K562 (cell line): ENCODE measurements around the gene TMEM170A. TPM values are rescaled to one million over a fixed set of nuclear protein-coding genes. Genes with fewer than 3 reads are reported as not detected.

Experiments
- CTBP1 ChIP-seq: fragments of 450-650 bp; IDR thresholded peaks from 2 replicates; pipeline ENCODE4 v1.6.1; 2016; ENCODE audit warnings: borderline replicate concordance
- E2F3 ChIP-seq: fragments of 250-450 bp; sonication (Bioruptor Pico); IDR thresholded peaks from 2 replicates; pipeline ENCODE4 v1.4.0; 2020; ENCODE audit warnings: mild to moderate bottlenecking
- ETV1 ChIP-seq: fragments of 450-650 bp; conservative IDR thresholded peaks from 2 replicates; pipeline ENCODE4 v1.6.1; 2016; ENCODE audit warnings: missing genetic modification characterization, control low read depth, low read depth, missing compliant biosample characterization
- FUS ChIP-seq: fragments of 200-400 bp; formaldehyde crosslinking; optimal IDR thresholded peaks from 2 replicates; pipeline ENCODE3; 2017; ENCODE audit warnings: low read depth, low read length
- GATA2 ChIP-seq: sonication (generic); formaldehyde crosslinking; IDR thresholded peaks from 2 replicates; pipeline ENCODE4 v1.4.0; 2020; ENCODE audit warnings: mild to moderate bottlenecking, missing genetic modification reagents
- KLF16 ChIP-seq: IDR thresholded peaks from 2 replicates; pipeline ENCODE4 v1.6.1; 2016; ENCODE audit warnings: antibody characterized with exemption
- MBD2 ChIP-seq: sonication (generic); IDR thresholded peaks from 2 replicates; pipeline ENCODE4 v1.6.1; 2016; ENCODE audit warnings: low read depth, borderline replicate concordance
- PHF8 ChIP-seq: fragments of 200-600 bp; sonication (generic); IDR thresholded peaks from 2 replicates; pipeline ENCODE4 v1.6.1; 2012; ENCODE audit warnings: mixed run types, mild to moderate bottlenecking, inconsistent platforms, low read length, moderate library complexity, borderline replicate concordance
- RBM25 ChIP-seq: fragments of 200-400 bp; formaldehyde crosslinking; IDR thresholded peaks from 2 replicates; pipeline ENCODE4 v1.6.1; 2018; ENCODE audit warnings: low read length, low read depth, moderate library complexity; ENCODE audit not compliant: severe bottlenecking
- RFX1 ChIP-seq: fragments of 450-650 bp; IDR thresholded peaks from 2 replicates; pipeline ENCODE4 v1.6.1; 2016; ENCODE audit warnings: mild to moderate bottlenecking, moderate library complexity
- SMARCC2 ChIP-seq: fragments of 450-650 bp; IDR thresholded peaks from 2 replicates; pipeline ENCODE4 v1.6.1; 2017; ENCODE audit warnings: antibody characterized with exemption, moderate library complexity, mild to moderate bottlenecking, low read depth
- TCF7 ChIP-seq: sonication (generic); IDR thresholded peaks from 2 replicates; pipeline ENCODE4 v1.6.1; 2016; ENCODE audit warnings: antibody characterized with exemption, borderline replicate concordance
- XRCC5 ChIP-seq: fragments of 200-400 bp; formaldehyde crosslinking; IDR thresholded peaks from 2 replicates; pipeline ENCODE4 v1.6.1; 2017; ENCODE audit warnings: low read depth, mild to moderate bottlenecking, low read length
- YY1 ChIP-seq, 3 experiments: IDR thresholded peaks; 2 replicates each; pipeline ENCODE4 v1.6.1; 2011; ENCODE audit warnings: low read length in 2 of 3, mild to moderate bottlenecking in 2 of 3, moderate library complexity in 2 of 3, borderline replicate concordance in 1 of 3, control low read depth in 1 of 3, low read depth in 1 of 3; ENCODE audit not compliant: insufficient read depth in 3 of 3, insufficient replicate concordance in 2 of 3, control insufficient read depth in 1 of 3, insufficient read length in 1 of 3; ENCODE audit errors: extremely low read depth in 1 of 3
- ZNF24 ChIP-seq: fragments of 450-650 bp; IDR thresholded peaks from 2 replicates; pipeline ENCODE4 v1.6.1; 2016
- polyA plus RNA-seq, 8 experiments: library from polyadenylated mRNA; depleted of rRNA in 4 of 8; stranded (reverse) in 5 of 8; unstranded in 3 of 8; fragments of >200 nt; fragmentation: Nextera tagmentation in 2 of 8; fragmentation: Illumina TruSeq in 1 of 8; extraction: Ambion mirVana in 2 of 8; extraction: Trizol in 1 of 8; gene quantifications; 2 replicates each; pipeline versions ENCODE4 v1.2.1 to v1.2.3, GENCODE V29; 2011 to 2014; ENCODE audit warnings: inconsistent platforms in 1 of 8, missing spikeins in 1 of 8
- total RNA-seq, 7 experiments: library from RNA; depleted of rRNA in 6 of 7; stranded (reverse); fragments of >200 nt in 6 of 7; fragmentation: Illumina TruSeq in 2 of 7; extraction: Trizol in 2 of 7; gene quantifications; 2 replicates each; pipeline versions ENCODE4 v1.2.1 to v1.2.3, GENCODE V29; 2011 to 2021; ENCODE audit warnings: low replicate concordance in 1 of 7
- TF ChIP-seq, protein P1 (sequence below): sonication (generic); formaldehyde crosslinking; IDR thresholded peaks from 2 replicates; pipeline ENCODE4 v1.8.1; 2022; ENCODE audit warnings: missing genetic modification reagents
- TF ChIP-seq, protein P2 (sequence below): fragments of 200-800 bp; sonication (Bioruptor generic); IDR thresholded peaks from 2 replicates; pipeline ENCODE4 v1.6.1; 2017; ENCODE audit warnings: missing genetic modification characterization, missing compliant biosample characterization
- TF ChIP-seq, protein P3 (sequence below): IDR thresholded peaks from 2 replicates; pipeline ENCODE4 v1.6.1; 2012; ENCODE audit warnings: low read depth, low read length, improper control_type of control experiment, borderline replicate concordance
- TF ChIP-seq, protein P4 (sequence below): fragments of 250-450 bp; sonication (Bioruptor Pico); IDR thresholded peaks from 2 replicates; pipeline ENCODE4 v1.5.0; 2021; ENCODE audit warnings: mild to moderate bottlenecking, moderate library complexity

TMEM170A gene
- total and polyA plus RNA-seq, 9 of the 15 experiments (the other 6 are each of a cell fraction or from before 2014, with no cell fraction given): 6.1 to 30.2 (median 15.0) TPM

DNA sequence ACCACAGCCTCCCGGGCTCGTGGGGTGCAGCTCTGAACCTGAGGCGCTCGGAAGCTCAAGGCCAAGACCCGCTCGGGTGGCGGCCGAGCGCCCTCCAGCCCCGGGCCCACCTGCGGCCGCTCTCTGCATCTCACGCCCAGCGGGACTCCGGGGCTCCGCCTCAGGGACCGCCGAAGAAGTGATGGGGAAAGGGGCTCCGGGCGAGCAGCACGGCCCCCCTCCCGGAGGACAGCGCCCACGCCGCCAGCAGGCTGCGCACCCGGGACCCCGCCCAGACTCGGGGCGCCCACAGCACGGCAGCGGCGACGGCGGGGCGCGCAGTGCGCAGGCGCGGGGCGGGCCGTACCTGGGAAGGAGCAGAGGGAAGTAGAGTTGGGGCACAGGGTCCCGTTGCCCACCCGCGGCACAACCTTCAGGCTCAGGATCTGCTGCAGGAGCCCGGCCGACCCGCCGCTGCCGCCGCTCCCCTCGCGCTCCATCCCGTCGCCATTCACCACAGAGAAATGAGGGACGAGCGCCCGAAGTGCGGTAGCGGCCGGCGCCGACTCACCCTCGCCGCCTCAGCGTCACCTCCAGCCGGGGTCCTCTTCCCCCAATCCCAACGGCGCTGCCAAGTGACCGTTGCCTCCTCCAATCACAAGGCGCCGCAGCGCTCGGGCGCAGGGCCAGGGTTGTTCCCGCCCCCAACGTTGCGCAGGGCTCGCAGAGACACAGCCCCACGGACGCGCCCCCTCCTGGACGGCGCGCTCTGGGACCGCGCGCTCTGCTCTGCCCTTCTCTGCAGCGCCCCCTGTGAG lies at the start of gene TMEM170A (continued):
- TF ChIP-seq ZNF24 (peak; percentile 75), CTBP1 (peak; percentile 95), KLF16 (peak; percentile 84), MBD2 (peak; percentile 82; the same call in 1 of the 2 replicates), E2F3 (0 out of 2 replicates have a peak, but pooled peaks have one; percentile 10), YY1 (IDR thresholded peaks at IDR 0.05; ENCODE audit: borderline replicate concordance in 1 of 3, control insufficient read depth in 1 of 3, extremely low read depth in 1 of 3, insufficient read depth in 3 of 3, insufficient read length in 1 of 3, insufficient replicate concordance in 2 of 3, low read depth in 1 of 3, low read length in 2 of 3) (peak in 1 of 3 experiments; percentile 6), GATA2 (CRISPR knock-in tag) (no peak), TCF7 (no peak; the same call in 1 of the 2 replicates), RBM25 (peak; percentile 98), PHF8 (peak; percentile 95; the same call in 1 of the 2 replicates), FUS (peak; percentile 16), RFX1 (peak; percentile 27; the same call in 1 of the 2 replicates), ETV1 (no peak), XRCC5 (peak; percentile 99), SMARCC2 (peak; percentile 74; the same call in 1 of the 2 replicates)
- TF ChIP-seq, protein P1, sequence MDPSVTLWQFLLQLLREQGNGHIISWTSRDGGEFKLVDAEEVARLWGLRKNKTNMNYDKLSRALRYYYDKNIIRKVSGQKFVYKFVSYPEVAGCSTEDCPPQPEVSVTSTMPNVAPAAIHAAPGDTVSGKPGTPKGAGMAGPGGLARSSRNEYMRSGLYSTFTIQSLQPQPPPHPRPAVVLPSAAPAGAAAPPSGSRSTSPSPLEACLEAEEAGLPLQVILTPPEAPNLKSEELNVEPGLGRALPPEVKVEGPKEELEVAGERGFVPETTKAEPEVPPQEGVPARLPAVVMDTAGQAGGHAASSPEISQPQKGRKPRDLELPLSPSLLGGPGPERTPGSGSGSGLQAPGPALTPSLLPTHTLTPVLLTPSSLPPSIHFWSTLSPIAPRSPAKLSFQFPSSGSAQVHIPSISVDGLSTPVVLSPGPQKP (CRISPR knock-in tag): no peak
- TF ChIP-seq, protein P2, sequence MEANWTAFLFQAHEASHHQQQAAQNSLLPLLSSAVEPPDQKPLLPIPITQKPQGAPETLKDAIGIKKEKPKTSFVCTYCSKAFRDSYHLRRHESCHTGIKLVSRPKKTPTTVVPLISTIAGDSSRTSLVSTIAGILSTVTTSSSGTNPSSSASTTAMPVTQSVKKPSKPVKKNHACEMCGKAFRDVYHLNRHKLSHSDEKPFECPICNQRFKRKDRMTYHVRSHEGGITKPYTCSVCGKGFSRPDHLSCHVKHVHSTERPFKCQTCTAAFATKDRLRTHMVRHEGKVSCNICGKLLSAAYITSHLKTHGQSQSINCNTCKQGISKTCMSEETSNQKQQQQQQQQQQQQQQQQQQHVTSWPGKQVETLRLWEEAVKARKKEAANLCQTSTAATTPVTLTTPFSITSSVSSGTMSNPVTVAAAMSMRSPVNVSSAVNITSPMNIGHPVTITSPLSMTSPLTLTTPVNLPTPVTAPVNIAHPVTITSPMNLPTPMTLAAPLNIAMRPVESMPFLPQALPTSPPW: peak; percentile 69
- TF ChIP-seq, protein P3, sequence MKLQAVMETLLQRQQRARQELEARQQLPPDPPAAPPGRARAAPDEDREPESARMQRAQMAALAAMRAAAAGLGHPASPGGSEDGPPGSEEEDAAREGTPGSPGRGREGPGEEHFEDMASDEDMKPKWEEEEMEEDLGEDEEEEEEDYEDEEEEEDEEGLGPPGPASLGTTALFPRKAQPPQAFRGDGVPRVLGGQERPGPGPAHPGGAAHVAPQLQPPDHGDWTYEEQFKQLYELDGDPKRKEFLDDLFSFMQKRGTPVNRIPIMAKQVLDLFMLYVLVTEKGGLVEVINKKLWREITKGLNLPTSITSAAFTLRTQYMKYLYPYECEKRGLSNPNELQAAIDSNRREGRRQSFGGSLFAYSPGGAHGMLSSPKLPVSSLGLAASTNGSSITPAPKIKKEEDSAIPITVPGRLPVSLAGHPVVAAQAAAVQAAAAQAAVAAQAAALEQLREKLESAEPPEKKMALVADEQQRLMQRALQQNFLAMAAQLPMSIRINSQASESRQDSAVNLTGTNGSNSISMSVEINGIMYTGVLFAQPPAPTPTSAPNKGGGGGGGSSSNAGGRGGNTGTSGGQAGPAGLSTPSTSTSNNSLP: no peak
- TF ChIP-seq, protein P4, sequence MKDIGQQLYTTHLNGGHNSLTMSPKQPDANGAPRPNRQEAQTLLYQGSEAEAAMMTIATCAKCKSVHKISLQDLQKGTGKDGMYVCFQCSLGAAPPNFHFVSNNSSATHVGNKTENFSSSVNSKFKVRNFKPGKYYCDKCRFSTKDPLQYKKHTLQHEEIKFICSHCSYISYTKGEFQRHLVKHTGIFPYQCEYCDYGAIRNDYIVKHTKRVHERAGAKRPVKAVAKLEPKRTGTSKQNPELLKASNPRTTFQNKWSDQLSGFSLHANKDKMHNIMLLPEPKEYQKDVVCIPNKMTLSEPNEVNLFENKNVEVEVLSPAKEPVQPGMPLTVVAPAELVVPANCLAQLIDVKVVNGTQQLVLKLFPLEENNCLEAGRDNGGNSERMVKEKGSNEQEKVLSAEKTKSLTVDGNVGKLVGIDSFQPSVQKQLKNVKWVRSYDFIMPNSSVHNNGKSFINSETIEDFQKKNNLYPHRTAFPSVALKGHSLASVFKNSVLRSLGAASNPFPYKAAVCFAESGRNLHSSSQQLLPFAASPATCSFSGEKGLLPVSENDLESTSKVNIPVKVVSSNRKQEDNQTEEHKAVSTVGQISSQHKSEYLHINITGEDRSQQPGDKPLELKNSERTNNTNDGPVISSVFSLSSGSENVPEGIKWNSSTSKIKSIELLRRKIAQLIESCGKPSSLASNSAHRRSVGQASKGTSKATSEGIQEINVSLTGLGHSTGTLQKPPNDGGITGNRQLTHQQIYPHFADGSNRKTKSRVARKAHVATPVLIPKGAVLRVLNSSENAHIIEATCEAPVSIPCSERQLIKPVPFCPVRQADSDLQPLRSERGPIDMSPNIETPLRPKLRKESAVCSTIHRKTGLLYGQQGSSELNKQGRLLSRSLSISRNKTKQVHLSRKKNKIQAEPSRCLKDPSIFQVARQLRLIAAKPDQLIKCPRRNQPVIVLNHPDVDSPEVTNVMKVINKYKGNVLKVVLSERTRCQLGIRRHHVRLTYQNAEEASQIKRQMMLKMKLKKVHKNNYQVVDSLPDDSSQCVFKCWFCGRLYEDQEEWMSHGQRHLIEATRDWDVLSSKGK (CRISPR knock-in tag): no peak
